Neural progenitor cell (in vitro differentiated cells): ENCODE measurements around the gene ALK.

Experiments used
- EZH2 ChIP-seq: fragments of 200-600 bp; sonication (generic); IDR thresholded peaks from 2 replicates; pipeline ENCODE4 v1.6.1; 2017; ENCODE audit warnings: antibody characterized with exemption, mild to moderate bottlenecking, moderate library complexity
- EZH2phosphoT487 ChIP-seq: fragments of 200-600 bp; sonication (generic); IDR thresholded peaks from 2 replicates; pipeline ENCODE4 v1.6.1; 2017; ENCODE audit warnings: antibody characterized with exemption
- TF ChIP-seq, protein P1 (sequence below): fragments of 200-600 bp; sonication (generic); IDR thresholded peaks from 2 replicates; pipeline ENCODE4 v1.5.1; 2017; ENCODE audit warnings: antibody characterized with exemption, mild to moderate bottlenecking

DNA sequence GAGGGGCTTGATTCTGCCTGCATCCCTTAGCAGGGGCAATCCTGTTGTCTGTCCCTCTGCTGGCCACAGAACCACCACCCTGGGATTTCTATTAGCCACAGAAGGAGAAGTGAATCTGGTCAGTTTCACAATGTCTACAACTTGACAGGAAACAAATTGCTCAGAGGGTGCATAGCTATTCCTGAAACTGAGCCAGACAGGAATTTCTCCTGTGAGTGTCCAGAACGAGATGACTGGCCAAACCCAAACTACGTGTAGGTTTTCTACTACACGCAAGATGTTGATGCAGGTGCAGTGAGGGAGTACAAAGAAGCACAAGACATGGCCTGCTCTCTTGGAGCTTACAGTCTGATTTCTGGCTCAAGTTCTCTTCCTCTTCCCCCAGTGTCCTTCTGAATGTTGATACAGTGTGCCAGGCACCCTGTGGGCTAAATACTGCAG is 604.3 kb downstream of the ALK start:
- TF ChIP-seq, protein P1, sequence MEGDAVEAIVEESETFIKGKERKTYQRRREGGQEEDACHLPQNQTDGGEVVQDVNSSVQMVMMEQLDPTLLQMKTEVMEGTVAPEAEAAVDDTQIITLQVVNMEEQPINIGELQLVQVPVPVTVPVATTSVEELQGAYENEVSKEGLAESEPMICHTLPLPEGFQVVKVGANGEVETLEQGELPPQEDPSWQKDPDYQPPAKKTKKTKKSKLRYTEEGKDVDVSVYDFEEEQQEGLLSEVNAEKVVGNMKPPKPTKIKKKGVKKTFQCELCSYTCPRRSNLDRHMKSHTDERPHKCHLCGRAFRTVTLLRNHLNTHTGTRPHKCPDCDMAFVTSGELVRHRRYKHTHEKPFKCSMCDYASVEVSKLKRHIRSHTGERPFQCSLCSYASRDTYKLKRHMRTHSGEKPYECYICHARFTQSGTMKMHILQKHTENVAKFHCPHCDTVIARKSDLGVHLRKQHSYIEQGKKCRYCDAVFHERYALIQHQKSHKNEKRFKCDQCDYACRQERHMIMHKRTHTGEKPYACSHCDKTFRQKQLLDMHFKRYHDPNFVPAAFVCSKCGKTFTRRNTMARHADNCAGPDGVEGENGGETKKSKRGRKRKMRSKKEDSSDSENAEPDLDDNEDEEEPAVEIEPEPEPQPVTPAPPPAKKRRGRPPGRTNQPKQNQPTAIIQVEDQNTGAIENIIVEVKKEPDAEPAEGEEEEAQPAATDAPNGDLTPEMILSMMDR, result no peak
- TF ChIP-seq EZH2, result no peak
- TF ChIP-seq EZH2phosphoT487, result no peak
